Measurements from ENCODE around the gene DIP2B.

DIP2B gene

GRCh38 chr12:50707396-50707795 lies 202.6 kb downstream of the DIP2B start:
- peaks cover 2% of the 10 kb centered on the region for H3K27me3 Mint-ChIP-seq (ENCODE audit: low read depth, poor library complexity)
- peaks cover 59% of the 10 kb centered on the region for H3K36me3 Mint-ChIP-seq (ENCODE audit: low read depth)
- no peak for TF ChIP-seq CTCF (IDR thresholded peaks at IDR 0.05)
- H3K4me3 Mint-ChIP-seq, result no peak overlapping the region
- no peaks in the 10 kb centered on the region for H3K4me1 Mint-ChIP-seq
- no peak for DNase-seq
- H3K27ac Mint-ChIP-seq, result peak overlapping the region; percentile 27
- H3K9me3 Mint-ChIP-seq, result no peaks in the 10 kb centered on the region

- H3K4me1 Mint-ChIP-seq, result no peaks in the 10 kb centered on the region
- peaks cover 59% of the 10 kb centered on the region for H3K36me3 Mint-ChIP-seq (ENCODE audit: low read depth)
- peaks cover 2% of the 10 kb centered on the region for H3K27me3 Mint-ChIP-seq (ENCODE audit: low read depth, poor library complexity)
- no peak for TF ChIP-seq CTCF (IDR thresholded peaks at IDR 0.05)
- no peak overlapping the region for H3K27ac Mint-ChIP-seq
- no peak overlapping the region for H3K4me3 Mint-ChIP-seq
- no peak for DNase-seq
- no peaks in the 10 kb centered on the region for H3K9me3 Mint-ChIP-seq
Measured at GRCh38 chr12:50708631-50709030, 203.8 kb downstream of the DIP2B start.

GRCh38 chr12:50711121-50711520 lies 206.3 kb downstream of the DIP2B start:
- Mint-ChIP-seq H3K27ac (no peak overlapping the region), H3K4me1 (no peaks in the 10 kb centered on the region), H3K27me3 (ENCODE audit: low read depth, poor library complexity) (peaks cover 2% of the 10 kb centered on the region), H3K9me3 (no peaks in the 10 kb centered on the region), H3K36me3 (ENCODE audit: low read depth) (peaks cover 60% of the 10 kb centered on the region), H3K4me3 (no peak overlapping the region)
- TF ChIP-seq CTCF (IDR thresholded peaks at IDR 0.05), result no peak
- DNase-seq, result no peak

- Mint-ChIP-seq H3K36me3 (ENCODE audit: low read depth) (peaks cover 66% of the 10 kb centered on the region), H3K27me3 (ENCODE audit: low read depth, poor library complexity) (no peaks in the 10 kb centered on the region), H3K9me3 (no peaks in the 10 kb centered on the region), H3K4me1 (no peaks in the 10 kb centered on the region), H3K27ac (no peak overlapping the region), H3K4me3 (no peak overlapping the region)
- no peak for DNase-seq
- no peak for TF ChIP-seq CTCF (IDR thresholded peaks at IDR 0.05)
Measured at GRCh38 chr12:50715174-50715573, 210.4 kb downstream of the DIP2B start.

- H3K27me3 Mint-ChIP-seq (ENCODE audit: low read depth, poor library complexity), result no peaks in the 10 kb centered on the region
- H3K9me3 Mint-ChIP-seq, result no peaks in the 10 kb centered on the region
- H3K4me1 Mint-ChIP-seq, result no peaks in the 10 kb centered on the region
- H3K4me3 Mint-ChIP-seq, result no peak overlapping the region
- no peak for DNase-seq
- no peak for TF ChIP-seq CTCF (IDR thresholded peaks at IDR 0.05)
- no peak overlapping the region for H3K27ac Mint-ChIP-seq
- peaks cover 77% of the 10 kb centered on the region for H3K36me3 Mint-ChIP-seq (ENCODE audit: low read depth)
Measured at GRCh38 chr12:50718760-50719159, 214.0 kb downstream of the DIP2B start.

- Mint-ChIP-seq H3K27ac (no peak overlapping the region), H3K9me3 (no peaks in the 10 kb centered on the region), H3K4me3 (no peak overlapping the region), H3K27me3 (ENCODE audit: low read depth, poor library complexity) (no peaks in the 10 kb centered on the region), H3K36me3 (ENCODE audit: low read depth) (peaks cover 67% of the 10 kb centered on the region), H3K4me1 (no peaks in the 10 kb centered on the region)
- no peak for DNase-seq
- no peak for TF ChIP-seq CTCF (IDR thresholded peaks at IDR 0.05)
Measured at GRCh38 chr12:50720085-50720484, 215.3 kb downstream of the DIP2B start.
